HG02938 (cell line): Measurements from ENCODE around the gene ANO7.
"Not testable (repeated sequence)": the region's sequence is repeated elsewhere in the genome, so short reads cannot be mapped to it uniquely, and the experiment has no call there.

Experiments used
- ATAC-seq: cut with Tn5 transposase; IDR thresholded peaks from one replicate; pipeline ENCODE4 v1.9.1; 2021; ENCODE audit warnings: mild to moderate bottlenecking, moderate library complexity; ENCODE audit not compliant: unreplicated experiment

The ANO7 gene

DNA sequence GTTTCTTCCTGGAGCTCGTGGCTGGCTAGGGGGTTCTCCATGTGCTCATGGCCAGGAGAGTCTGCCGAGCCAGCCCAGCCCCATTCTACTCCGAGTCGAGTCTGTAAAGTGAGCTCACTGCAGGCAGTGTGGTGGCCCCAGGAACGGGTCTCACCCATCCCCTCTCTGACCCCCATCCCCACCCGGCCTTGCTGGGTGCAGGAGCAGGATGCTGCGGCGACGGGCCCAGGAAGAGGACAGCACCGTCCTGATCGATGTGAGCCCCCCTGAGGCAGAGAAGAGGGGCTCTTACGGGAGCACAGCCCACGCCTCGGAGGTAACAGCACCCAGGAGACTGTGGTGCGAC is 1.4 kb downstream of the ANO7 start:
- ATAC-seq = no peak

GRCh38 chr2:241190291-241190981 is 2.0 kb downstream of the ANO7 start:
- no peak for ATAC-seq

- no peak for ATAC-seq
These were observed 2.6 kb downstream of the ANO7 start for GRCh38 chr2:241191081-241191480.

DNA sequence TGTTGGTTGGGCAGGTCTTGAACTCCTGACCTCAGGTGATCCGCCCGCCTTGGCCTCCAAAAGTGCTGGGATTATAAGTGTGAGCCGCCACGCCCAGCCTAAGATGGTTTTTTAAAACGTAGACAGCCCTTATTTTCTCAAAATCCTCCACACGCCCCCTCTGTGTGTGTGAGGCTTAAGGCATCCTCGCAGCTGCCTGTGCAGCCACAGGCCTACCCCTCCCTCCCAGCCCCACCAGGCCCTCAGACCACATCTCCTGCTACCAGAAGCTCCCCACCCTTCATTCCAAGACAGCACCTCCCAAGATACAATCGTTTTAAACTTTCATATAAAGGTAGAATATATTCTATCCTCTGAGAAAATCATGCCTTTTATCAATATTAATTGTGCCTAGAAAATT is 4.8 kb downstream of the ANO7 start:
- no peak for ATAC-seq

DNA sequence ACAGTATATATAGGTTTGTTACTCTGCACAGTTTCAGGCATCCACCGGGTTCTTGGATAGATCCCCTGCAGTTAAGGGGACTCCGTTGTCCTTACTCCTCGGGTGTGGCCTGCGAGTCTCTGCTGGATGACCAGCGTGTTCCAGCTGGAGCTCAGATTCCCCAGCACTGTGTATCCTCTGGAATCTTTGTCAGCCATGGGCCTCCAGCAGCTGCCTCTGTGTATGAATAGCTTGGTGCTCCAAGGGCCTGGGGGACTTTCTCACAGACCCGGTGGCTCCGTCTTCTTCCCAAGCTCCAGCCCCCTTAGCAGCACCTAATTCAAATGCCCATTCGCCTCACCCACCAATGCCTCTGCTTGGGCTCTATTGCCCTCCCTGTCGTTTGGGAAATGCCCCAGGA is 6.3 kb downstream of the ANO7 start:
- ATAC-seq = no peak

- ATAC-seq = no peak
These were observed 7.1 kb downstream of the ANO7 start for GRCh38 chr2:241195506-241196130.

DNA sequence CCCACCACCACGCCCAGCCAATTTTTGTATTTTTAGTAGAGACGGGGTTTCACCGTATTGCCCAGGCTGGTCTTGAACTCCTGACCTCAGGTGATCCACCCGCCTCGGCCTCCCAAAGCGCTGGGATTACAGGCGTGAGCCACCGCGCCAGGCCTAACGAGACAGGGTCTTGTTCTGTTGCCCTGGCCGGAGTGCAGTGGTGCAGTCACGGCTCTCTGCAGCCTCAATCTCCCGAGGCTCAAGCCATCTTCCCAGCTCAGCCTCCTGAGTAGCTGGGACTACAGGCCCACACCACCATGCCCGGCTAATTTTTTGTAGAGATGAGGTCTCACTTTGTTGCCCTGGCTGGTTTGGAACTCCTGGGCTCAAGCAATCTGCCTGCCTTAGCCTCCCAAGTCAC is 8.8 kb downstream of the ANO7 start:
- not testable (repeated sequence) for ATAC-seq

- ATAC-seq = no peak
These were observed 9.5 kb downstream of the ANO7 start for GRCh38 chr2:241197947-241198346.

DNA sequence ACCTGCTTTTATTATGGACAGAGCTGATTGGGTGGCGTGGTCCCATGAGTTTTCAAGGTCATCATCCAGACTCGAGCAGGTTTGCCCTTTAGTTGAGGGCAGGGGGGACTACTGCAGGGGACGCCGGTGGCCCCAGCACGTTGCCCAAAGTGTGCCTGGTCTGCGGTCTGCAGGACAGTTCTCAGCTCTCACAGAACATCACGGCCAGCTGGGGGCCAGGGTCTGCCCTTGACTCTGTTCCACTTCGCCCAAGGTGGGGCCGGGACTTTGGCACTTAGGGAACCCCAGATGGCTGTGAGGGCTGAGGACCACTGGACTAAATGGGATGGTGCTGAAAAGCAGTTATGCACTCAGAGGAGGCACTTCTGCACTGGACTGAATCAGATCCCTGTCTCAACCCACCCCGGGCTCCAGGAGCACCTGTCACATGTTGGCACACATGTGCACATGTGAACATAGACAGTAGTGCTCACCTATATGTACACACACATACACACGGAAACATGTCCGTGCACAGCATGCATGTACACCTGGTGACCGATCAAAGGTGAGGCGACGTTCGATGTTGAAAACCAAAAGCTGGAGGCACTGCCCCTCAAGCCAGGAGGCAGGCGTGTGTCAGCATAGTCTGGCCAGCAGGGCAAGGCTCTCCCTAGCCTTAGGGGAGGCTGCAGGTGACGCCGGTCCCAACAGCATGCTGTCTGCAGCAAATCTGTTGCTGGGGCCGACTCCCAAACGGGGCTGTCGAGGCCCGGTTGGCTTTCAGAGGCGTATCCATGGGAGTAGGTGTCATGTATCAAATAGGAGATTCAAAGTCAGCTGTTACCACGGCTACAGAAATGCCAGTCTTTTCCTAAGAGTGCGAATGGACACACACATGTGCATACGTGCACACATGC is 10.2 kb downstream of the ANO7 start:
- ATAC-seq = no peak

DNA sequence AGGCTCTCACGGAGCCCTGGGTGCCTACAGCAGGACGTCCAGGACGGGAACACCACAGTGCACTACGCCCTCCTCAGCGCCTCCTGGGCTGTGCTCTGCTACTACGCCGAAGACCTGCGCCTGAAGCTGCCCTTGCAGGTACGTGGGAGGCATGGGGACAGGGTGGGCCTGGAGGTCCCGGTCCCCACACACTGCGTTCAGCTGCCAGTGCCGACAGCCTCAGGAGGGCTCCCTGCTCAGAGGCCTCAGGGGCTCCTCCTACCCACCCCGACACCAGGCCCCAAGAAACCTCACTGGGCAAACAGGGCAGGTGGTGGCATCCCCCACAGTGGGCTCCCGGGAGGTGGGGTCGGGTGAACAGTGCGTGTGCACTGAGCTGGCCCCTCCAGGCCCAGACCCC is 10.8 kb downstream of the ANO7 start:
- no peak for ATAC-seq

DNA sequence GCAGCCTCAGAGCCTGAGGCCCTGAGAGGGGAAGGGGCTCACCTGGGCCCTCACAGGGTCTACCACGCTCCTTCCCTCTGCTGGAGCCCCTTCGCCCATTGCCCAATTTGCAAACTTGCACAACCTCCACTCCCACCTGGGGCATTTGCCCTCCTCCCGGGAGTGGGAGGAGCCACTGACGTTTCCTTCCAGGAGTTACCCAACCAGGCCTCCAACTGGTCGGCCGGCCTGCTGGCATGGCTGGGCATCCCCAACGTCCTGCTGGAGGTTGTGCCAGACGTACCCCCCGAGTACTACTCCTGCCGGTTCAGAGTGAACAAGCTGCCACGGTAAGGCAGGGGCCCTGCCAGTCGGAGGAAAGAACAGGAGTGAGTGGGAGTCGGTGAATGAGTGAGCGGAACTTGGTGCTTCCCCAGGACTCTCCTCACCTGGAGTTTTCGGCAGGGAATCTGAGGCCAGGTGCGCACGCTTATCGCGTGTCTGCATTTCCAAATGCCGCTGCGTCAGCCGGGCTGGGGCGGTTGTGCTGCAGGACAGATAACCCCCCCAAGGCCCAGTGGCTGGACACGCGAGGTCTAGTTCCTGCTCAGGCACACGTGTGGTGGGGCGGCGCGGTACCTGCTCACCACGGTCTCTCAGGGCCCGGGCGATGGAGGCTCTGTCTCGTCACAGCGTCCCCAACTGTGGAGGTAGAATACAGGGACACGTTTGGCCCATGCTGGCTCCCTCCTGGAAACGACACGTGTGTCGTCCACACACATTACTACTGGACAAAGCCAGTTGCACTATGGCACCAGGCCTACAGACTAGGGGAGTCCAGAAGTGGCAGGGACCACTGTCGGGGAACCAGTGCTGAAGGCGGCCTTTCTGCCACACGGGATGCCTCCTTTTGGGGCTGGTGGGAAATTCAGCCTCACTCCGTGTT is 11.7 kb downstream of the ANO7 start:
- ATAC-seq = no peak

DNA sequence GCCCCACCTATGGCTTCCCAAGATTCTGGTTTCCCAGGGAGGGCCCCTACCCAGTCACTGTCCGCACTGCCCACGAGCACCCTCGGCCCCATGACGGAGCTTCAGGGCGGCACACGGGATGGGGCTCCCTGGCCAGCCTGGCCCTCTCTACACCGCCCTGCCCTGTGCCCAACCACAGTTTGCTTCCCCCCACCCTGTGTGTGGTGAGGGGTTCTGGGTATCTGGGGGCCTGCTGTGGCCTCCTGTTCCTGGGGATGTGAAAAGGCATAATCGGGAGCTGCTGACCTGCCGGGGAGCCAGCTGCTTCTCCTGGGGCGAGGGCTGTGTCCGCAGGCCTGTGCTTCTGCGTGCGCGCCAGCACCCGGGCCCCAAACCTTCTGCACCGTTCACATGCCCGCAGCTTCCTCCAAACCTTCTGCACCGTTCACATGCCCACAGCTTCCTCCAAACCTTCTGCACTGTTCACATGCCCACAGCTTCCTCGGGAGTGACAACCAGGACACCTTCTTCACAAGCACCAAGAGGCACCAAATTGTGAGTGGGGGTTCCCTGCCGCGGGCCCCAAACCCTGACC is 12.4 kb downstream of the ANO7 start:
- no peak for ATAC-seq

- no peak for ATAC-seq
These were observed 13.2 kb downstream of the ANO7 start for GRCh38 chr2:241201445-241202267.

DNA sequence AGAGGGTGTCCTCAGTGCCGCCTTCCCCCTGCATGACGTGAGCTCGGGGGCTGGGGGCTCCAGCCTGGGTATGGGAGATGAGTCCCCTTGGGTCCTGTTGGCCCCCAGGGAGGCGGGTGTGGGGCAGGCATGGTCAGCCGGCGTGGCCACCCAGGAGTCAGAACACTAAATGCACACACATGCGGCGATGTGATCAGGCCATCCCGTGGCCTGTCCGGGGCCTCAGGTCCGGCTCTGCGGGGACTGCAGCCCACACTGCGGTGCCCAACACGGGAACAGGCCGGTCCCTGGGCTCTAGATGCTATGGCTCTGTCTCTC is 13.8 kb downstream of the ANO7 start:
- ATAC-seq = no peak

GRCh38 chr2:241202681-241203080 is 14.2 kb downstream of the ANO7 start:
- no peak for ATAC-seq

DNA sequence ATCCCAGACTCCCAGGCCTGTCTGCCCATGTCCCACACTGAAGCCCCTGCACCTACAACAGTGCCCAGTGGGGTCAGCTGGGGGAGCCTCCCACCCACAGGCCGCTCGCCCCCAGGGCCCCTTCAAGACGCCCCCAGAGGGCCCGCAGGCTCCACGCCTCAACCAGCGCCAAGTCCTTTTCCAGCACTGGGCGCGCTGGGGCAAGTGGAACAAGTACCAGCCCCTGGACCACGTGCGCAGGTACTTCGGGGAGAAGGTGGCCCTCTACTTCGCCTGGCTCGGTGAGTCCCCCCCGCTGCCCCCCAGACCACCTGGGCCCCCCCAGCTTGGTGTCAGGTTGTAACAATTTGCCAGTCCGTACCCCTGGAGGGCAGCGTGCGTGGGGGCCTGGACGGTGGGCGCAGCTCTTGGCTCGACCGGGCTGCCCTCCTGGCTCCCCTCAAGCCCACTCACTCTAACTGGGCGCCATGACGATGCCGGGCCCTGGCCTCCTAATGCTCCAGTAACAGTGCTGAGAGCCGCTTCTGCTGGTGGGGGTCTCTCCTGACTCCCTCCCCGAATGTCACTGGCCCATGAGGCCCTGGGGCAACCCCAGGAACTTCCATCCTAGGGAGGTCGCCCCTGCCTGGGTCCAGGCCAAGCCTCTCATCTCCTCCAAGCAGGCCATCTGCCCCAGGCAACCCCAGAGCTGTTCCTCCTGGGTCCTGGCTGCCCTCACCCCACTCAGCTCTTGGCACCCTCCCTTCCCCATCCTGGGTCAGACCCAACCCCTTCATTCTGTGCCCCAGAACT is 14.9 kb downstream of the ANO7 start:
- no peak for ATAC-seq

DNA sequence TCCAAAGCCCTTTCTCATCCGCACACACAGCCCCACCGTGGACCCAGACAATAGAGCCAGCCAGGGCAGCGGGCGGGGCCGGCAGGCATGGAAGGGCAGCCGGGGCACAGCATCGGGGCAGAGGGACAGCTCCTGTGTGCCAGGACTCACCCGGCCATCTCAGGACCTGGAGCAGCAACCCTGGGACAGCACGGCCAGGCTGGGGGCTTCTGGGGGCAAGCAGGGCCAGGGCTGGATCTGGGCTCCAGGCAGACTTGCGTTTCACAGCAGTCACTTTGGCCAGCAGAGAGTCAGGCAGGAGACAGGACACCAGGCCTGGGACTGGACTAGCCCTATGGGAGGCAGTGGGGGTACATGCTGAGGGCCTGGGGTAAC is 15.5 kb downstream of the ANO7 start:
- ATAC-seq = no peak

DNA sequence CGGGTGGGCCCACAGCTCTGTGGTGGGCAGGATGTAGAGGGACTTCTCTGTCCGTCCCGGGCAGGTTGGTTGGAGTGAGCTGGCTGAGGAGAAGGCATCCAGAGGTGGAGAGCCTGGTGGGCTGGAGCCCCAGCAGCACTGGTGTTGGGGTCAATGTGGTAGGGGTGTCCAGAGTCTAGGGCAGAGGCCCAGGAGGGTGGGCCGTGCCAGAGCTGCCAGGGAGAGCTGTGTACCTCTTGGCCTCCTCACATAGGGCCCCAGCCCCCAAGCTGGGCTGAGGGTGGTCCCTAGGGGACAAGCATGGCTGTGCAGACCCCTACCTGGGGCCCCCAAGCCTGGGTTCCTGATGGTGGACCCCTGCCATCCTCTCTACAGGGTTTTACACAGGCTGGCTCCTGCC is 16.0 kb downstream of the ANO7 start:
- ATAC-seq = no peak

- ATAC-seq = no peak
These were observed 16.6 kb downstream of the ANO7 start for GRCh38 chr2:241205086-241205485.
